Lung (tissue), 12 donors: Measurements from ENCODE around the gene PRPF19. TPM values are rescaled to one million over a fixed set of nuclear protein-coding genes. Genes with fewer than 3 reads are reported as not detected.

Experiments
- ATAC-seq: fragments of 200-7000 bp; cut with Tn5 transposase; one replicate; pipeline ENCODE4 v1.9.1; 2020; ENCODE audit warnings: moderate number of reproducible peaks; ENCODE audit not compliant: insufficient read depth, low FRiP score
- DNase-seq, 3 donors: peaks; one replicate each; pipeline ENCODE4 v3.0.0-alpha.2; 2013 to 2017
- H3K27ac ChIP-seq, 2 donors: one replicate each; pipeline ENCODE4 v1.5.1; 2013; ENCODE audit warnings: mild to moderate bottlenecking in 2 of 2, moderate library complexity in 2 of 2, control low read depth in 1 of 2, inconsistent platforms in 1 of 2, low read depth in 1 of 2, low read length in 1 of 2
- H3K27me3 ChIP-seq, 3 donors: one replicate each; pipeline ENCODE4 v1.5.1; 2013; ENCODE audit warnings: low read length in 2 of 3; ENCODE audit not compliant: control insufficient read depth in 3 of 3, insufficient read depth in 3 of 3
- H3K36me3 ChIP-seq, 4 donors: one replicate each; pipeline ENCODE4 v1.5.1; 2013; ENCODE audit warnings: low read length in 4 of 4, mild to moderate bottlenecking in 1 of 4, moderate library complexity in 1 of 4; ENCODE audit not compliant: control insufficient read depth in 4 of 4, insufficient read depth in 4 of 4
- H3K4me1 ChIP-seq, 5 donors: one replicate each; pipeline ENCODE4 v1.5.1; 2013; ENCODE audit warnings: low read length in 5 of 5, mild to moderate bottlenecking in 2 of 5, moderate library complexity in 1 of 5; ENCODE audit not compliant: control insufficient read depth in 5 of 5, insufficient read depth in 5 of 5
- H3K4me3 ChIP-seq: one replicate; pipeline ENCODE4 v1.5.1; 2013; ENCODE audit warnings: mild to moderate bottlenecking, control low read depth, moderate library complexity
- H3K9ac ChIP-seq, 2 donors: one replicate each; pipeline ENCODE4 v1.5.1; 2013; ENCODE audit warnings: low read length in 2 of 2, control low read depth in 1 of 2; ENCODE audit not compliant: insufficient read depth in 1 of 2
- H3K9me3 ChIP-seq, 4 donors: one replicate each; pipeline ENCODE4 v1.5.1; 2013; ENCODE audit warnings: low read length in 3 of 4, mild to moderate bottlenecking in 1 of 4, moderate library complexity in 1 of 4; ENCODE audit not compliant: control insufficient read depth in 4 of 4, insufficient read depth in 3 of 4
- CTCF ChIP-seq: IDR thresholded peaks from 2 replicates; pipeline ENCODE4 v1.5.1; 2012; ENCODE audit warnings: mild to moderate bottlenecking; ENCODE audit errors: control extremely low read depth, extremely low read depth
- WGBS, 2 donors: extraction: QIAGEN DNeasy Blood & Tissue Kit; methylation state at CpG; one replicate each; pipeline ENCODE4 v1.1.7; 2013; 5-methylcytosine and 5-hydroxymethylcytosine counted together
- polyA plus RNA-seq, 2 donors: library from polyadenylated mRNA; stranded (reverse); fragments of 200-250 nt; gene quantifications; one replicate each; pipeline ENCODE4 v1.2.1, GENCODE V29; 2013
- total RNA-seq, 2 donors: library from RNA; depleted of rRNA in 1 of 2; stranded (reverse); fragments of >200 nt in 1 of 2; gene quantifications; one replicate each; pipeline ENCODE4 v1.2.1, GENCODE V29; 2014 to 2021
- donor health status: control.
- donor health status: control.
- donor health status: Bipolar disorder and iron deficiency.
- donor health status: healthy.
- donor health status: DM: yes; HTN: yes; CAD: no.

The PRPF19 gene
- total and polyA plus RNA-seq, 4 donors, result 49.0 to 79.0 (median 65.2) TPM

- 73 to 79% methylated on average over 4 of the region's 4 CpGs for WGBS, 2 donors
- peaks cover under 1 to 6% (median 2%) of the 10 kb centered on the region in 5 donors for H3K4me1 ChIP-seq
- H3K27me3 ChIP-seq, result no peaks in the 10 kb centered on the region
- TF ChIP-seq CTCF, result no peak
- H3K36me3 ChIP-seq, result peaks cover 55 to 60% (median 57%) of the 10 kb centered on the region in 4 donors
- no peak overlapping the region for H3K4me3 ChIP-seq
- DNase-seq (no peak), ATAC-seq (no peak)
- H3K27ac ChIP-seq, result no peak overlapping the region
- no peaks in the 10 kb centered on the region for H3K9me3 ChIP-seq
- H3K9ac ChIP-seq, result no peak overlapping the region
Observed at GRCh38 chr11:60899977-60900376, 6.4 kb downstream of the PRPF19 start.

- no peak overlapping the region for H3K27ac ChIP-seq
- peak; percentile 91 for TF ChIP-seq CTCF
- peaks cover 57 to 63% (median 60%) of the 10 kb centered on the region in 4 donors for H3K36me3 ChIP-seq
- 62 to 65% methylated on average over 12 of the region's 12 CpGs for WGBS, 2 donors
- no peak overlapping the region for H3K4me3 ChIP-seq
- DNase-seq (peak; percentile 49 to 71 (median 62)), ATAC-seq (peak; percentile 60)
- no peak overlapping the region for H3K9ac ChIP-seq
- no peaks in the 10 kb centered on the region for H3K4me1 ChIP-seq
- H3K9me3 ChIP-seq, result no peaks in the 10 kb centered on the region
- H3K27me3 ChIP-seq, result no peaks in the 10 kb centered on the region
Observed at GRCh38 chr11:60899046-60899936, 7.1 kb downstream of the PRPF19 start.

- WGBS, 2 donors, result 95 to 96% methylated on average over 4 of the region's 4 CpGs
- no peaks in the 10 kb centered on the region for H3K9me3 ChIP-seq
- no peak overlapping the region for H3K4me3 ChIP-seq
- no peaks in the 10 kb centered on the region for H3K4me1 ChIP-seq
- no peak overlapping the region for H3K27ac ChIP-seq
- no peaks in the 10 kb centered on the region for H3K27me3 ChIP-seq
- H3K36me3 ChIP-seq, result peaks cover 52 to 68% (median 58%) of the 10 kb centered on the region in 4 donors
- H3K9ac ChIP-seq, result no peak overlapping the region
- TF ChIP-seq CTCF, result no peak
- DNase-seq (no peak), ATAC-seq (no peak)
Observed at GRCh38 chr11:60897496-60897895, 8.9 kb downstream of the PRPF19 start.
